Gastroesophageal sphincter (tissue), 4 donors: ENCODE results near the gene TMEM145. TPM values are rescaled to one million over a fixed set of nuclear protein-coding genes. Genes with fewer than 3 reads are reported as not detected.

Experiments used
- ATAC-seq: fragments of 150-250 bp; one replicate; pipeline ENCODE4 v1.9.1; 2016; ENCODE audit warnings: mild to moderate bottlenecking, moderate library complexity
- H3K27ac ChIP-seq, 4 donors: fragments of 200-600 bp; sonication (generic) in 3 of 4; 1 replicate in 3 of 4; 2 replicates in 1 of 4; pipeline ENCODE4 v1.5.1; 2016 to 2019
- H3K27me3 ChIP-seq: fragments of 200-600 bp; sonication (generic); one replicate; pipeline ENCODE4 v1.5.1; 2019
- H3K36me3 ChIP-seq, 2 donors: fragments of 200-600 bp; sonication (generic); one replicate each; pipeline ENCODE4 v1.5.1; 2019; ENCODE audit warnings: control low read depth in 1 of 2
- H3K4me1 ChIP-seq, 3 donors: fragments of 200-600 bp; sonication (generic); 1 replicate in 2 of 3; 2 replicates in 1 of 3; pipeline ENCODE4 v1.5.1; 2016 to 2019; ENCODE audit warnings: control low read depth in 2 of 3
- H3K4me3 ChIP-seq, 2 donors: fragments of 200-600 bp; sonication (generic); one replicate each; pipeline ENCODE4 v1.5.1; 2019; ENCODE audit warnings: mild to moderate bottlenecking in 1 of 2, moderate library complexity in 1 of 2
- H3K9me3 ChIP-seq, 3 donors: fragments of 200-600 bp; sonication (generic); one replicate each; pipeline ENCODE4 v1.5.1; 2017 to 2019; ENCODE audit warnings: control low read depth in 2 of 3
- CTCF ChIP-seq, 4 experiments: fragments of 200-600 bp in 2 of 4; fragments of 450-650 bp in 2 of 4; sonication (generic) in 1 of 4; IDR thresholded peaks; one replicate each; pipeline ENCODE4 v1.5.1; 2017 to 2019; ENCODE audit warnings: antibody characterized with exemption in 4 of 4, mild to moderate bottlenecking in 2 of 4, moderate library complexity in 2 of 4
- EP300 ChIP-seq: sonication (generic); formaldehyde crosslinking; IDR thresholded peaks from one replicate; pipeline ENCODE4 v1.6.1; 2017; ENCODE audit warnings: antibody characterized with exemption, mild to moderate bottlenecking
- POLR2A ChIP-seq, 2 donors: fragments of 450-650 bp; IDR thresholded peaks; one replicate each; pipeline ENCODE4 v1.6.1; 2017; ENCODE audit warnings: antibody characterized with exemption in 2 of 2, mild to moderate bottlenecking in 2 of 2, moderate library complexity in 1 of 2
- POLR2AphosphoS5 ChIP-seq: sonication (generic); formaldehyde crosslinking; IDR thresholded peaks from one replicate; pipeline ENCODE4 v1.6.1; 2017; ENCODE audit warnings: antibody characterized with exemption
- WGBS, 2 donors: methylation state at CpG; one replicate each; pipeline ENCODE4 v1.1.5; 2018; ENCODE audit warnings: low coverage in 1 of 2; 5-methylcytosine and 5-hydroxymethylcytosine counted together
- total RNA-seq, 4 donors: library from RNA; depleted of rRNA; stranded (reverse); fragments of >200 nt; gene quantifications; one replicate each; pipeline ENCODE4 v1.1.0, GENCODE V29; 2016

The TMEM145 gene
- total RNA-seq, 4 donors from 2014 or later: 0.27 TPM; not detected in 3

- no peak for ATAC-seq
Observed at GRCh38 chr19:42332059-42332458, 18.9 kb downstream of the TMEM145 start.

GRCh38 chr19:42333018-42333417, 19.9 kb downstream of the TMEM145 start:
- Histone ChIP-seq H3K4me1 (peaks cover 0 to 30% (median 2%) of the 10 kb centered on the region in 3 donors), H3K9me3 (no peaks in the 10 kb centered on the region), H3K4me3 (no peak overlapping the region), H3K27ac (no peak overlapping the region), H3K36me3 (peaks cover 0 to 54% of the 10 kb centered on the region in 2 donors), H3K27me3 (no peaks in the 10 kb centered on the region)
- TF ChIP-seq CTCF (IDR thresholded peaks at IDR 0.05): no peak
- TF ChIP-seq POLR2A (IDR thresholded peaks at IDR 0.05): no peak
- TF ChIP-seq POLR2AphosphoS5: no peak
- no peak for TF ChIP-seq EP300
- ATAC-seq: no peak
- 80% methylated on average over 2 of the region's 3 CpGs; no CpG with 5 or more reads in 1 of the 2 donors for WGBS, 2 donors

More at GRCh38 chr19:42332059-42332458, 18.9 kb downstream of the TMEM145 start:
- H3K4me1 ChIP-seq: peaks cover 0 to 40% (median 12%) of the 10 kb centered on the region in 3 donors
- H3K4me3 ChIP-seq: no peak overlapping the region
- WGBS, 2 donors: 90% methylated on average over 3 of the region's 6 CpGs; no CpG with 5 or more reads in 1 of the 2 donors
- peaks cover 0 to 44% of the 10 kb centered on the region in 2 donors for H3K36me3 ChIP-seq
- no peak overlapping the region for H3K27ac ChIP-seq
- no peaks in the 10 kb centered on the region for H3K27me3 ChIP-seq
- no peak for TF ChIP-seq CTCF (IDR thresholded peaks at IDR 0.05)
- no peak for TF ChIP-seq POLR2AphosphoS5
- TF ChIP-seq EP300: no peak
- TF ChIP-seq POLR2A (IDR thresholded peaks at IDR 0.05): no peak
- no peaks in the 10 kb centered on the region for H3K9me3 ChIP-seq

- H3K27me3 ChIP-seq: no peaks in the 10 kb centered on the region
- no peak overlapping the region for H3K27ac ChIP-seq
- no peak overlapping the region for H3K4me3 ChIP-seq
- peaks cover 0 to 22% (median 0%) of the 10 kb centered on the region in 3 donors for H3K4me1 ChIP-seq
- no peaks in the 10 kb centered on the region for H3K9me3 ChIP-seq
- ATAC-seq: no peak
- TF ChIP-seq POLR2AphosphoS5: no peak
- TF ChIP-seq POLR2A (IDR thresholded peaks at IDR 0.05): no peak
- TF ChIP-seq EP300: no peak
- TF ChIP-seq CTCF (IDR thresholded peaks at IDR 0.05): no peak
- peaks cover 0 to 60% of the 10 kb centered on the region in 2 donors for H3K36me3 ChIP-seq
- 80 to 93% methylated on average over 3 to 14 of the region's 21 CpGs for WGBS, 2 donors
Observed at GRCh38 chr19:42333975-42334696, 21.0 kb downstream of the TMEM145 start.

- TF ChIP-seq EP300 (no peak), POLR2AphosphoS5 (no peak), CTCF (IDR thresholded peaks at IDR 0.05) (no peak), POLR2A (IDR thresholded peaks at IDR 0.05) (no peak)
- peaks cover 0 to 67% of the 10 kb centered on the region in 2 donors for H3K36me3 ChIP-seq
- H3K4me3 ChIP-seq: no peak overlapping the region
- ATAC-seq: no peak
- no peaks in the 10 kb centered on the region for H3K27me3 ChIP-seq
- H3K9me3 ChIP-seq: no peaks in the 10 kb centered on the region
- WGBS, 2 donors: 83 to 87% methylated on average over 4 to 9 of the region's 13 CpGs
- H3K4me1 ChIP-seq: peaks cover 0 to 18% (median 0%) of the 10 kb centered on the region in 3 donors
- no peak overlapping the region for H3K27ac ChIP-seq
Observed at GRCh38 chr19:42334697-42335373, 21.7 kb downstream of the TMEM145 start.
